Activated CD4-positive, alpha-beta T cell treated with anti-CD3 and anti-CD28 coated beads, Interleukin-2, amount 50 U/mL, for 24 hours (primary cell): ENCODE data around the gene TRIM10.
"Not testable (repeated sequence)": the region's sequence is repeated elsewhere in the genome, so short reads cannot be mapped to it uniquely, and the experiment has no call there.

Source experiments
- DNase-seq, 2 donors: peaks; one replicate each; pipeline ENCODE4 v3.0.0-alpha.2; 2020; ENCODE audit warnings: low read depth in 1 of 2, low spot score in 1 of 2

The TRIM10 gene

DNA sequence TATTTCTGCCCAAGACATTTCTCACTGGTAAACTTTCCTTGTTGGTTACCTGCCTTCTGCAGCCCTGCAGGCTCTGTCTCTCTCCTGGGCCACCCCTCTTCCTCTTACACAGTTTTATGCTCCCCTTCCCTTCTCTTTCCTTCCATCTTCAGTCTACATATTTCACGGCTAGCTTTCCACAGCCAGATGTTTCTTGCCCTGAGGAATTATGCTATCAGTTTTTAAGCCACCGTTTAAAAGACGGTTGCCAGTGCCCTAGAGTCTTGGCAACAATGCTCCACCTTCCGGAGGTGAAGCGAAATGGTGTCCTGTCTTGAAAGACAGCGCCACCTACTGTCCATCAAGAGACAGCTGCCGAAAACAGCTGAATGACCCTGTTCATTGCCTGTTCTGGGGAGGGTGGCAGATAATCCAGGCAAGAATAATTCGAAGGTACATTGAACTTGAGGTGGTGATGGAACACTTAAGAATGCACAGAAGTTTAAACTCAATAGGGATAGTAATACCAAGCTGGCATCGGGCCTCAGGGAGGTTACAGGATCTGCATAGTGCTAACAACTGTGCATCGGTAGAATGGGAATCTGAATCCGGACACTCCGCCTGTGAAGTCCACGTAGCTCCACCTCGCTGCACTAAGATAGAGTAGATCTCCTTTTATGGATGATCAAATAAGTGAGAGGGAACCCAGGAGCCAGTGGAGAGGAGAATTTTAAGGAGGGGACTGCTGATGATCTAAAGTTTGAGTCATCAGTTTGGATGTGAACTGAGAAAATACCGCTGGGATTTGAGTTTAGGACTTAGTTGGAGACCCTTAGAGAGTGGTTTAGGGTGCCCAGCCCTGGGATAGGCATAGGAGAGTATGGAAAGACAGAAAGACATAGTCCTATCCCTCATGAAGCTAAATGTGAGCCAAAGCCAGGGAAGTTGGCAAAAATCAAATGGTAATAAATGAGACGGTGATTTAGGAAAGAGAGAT lies 29.8 kb downstream of the TRIM10 start:
- DNase-seq = peak; percentile 9 to 76

DNA sequence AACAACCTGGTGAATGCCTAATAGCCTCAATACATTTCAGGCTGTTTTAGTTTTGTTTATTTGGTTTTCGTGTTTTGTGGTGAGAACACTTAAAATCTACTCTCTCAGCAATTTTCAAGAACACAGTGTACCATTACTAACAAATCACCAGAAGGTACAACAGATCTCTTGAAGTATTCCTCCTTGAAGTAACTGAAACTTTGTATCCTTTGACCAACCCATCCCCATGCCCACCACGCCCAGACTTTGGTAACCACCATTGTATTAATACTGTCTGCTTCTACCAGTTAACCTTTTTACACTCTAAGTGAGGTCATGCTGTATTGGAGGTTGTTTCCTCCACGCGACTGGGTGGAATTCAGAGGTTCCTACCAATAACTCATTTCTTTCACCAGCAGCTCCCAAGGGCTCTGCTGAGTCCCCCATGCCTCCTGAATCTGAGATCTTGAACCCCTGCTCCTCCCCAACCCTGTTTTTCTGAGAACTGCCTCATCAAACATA lies 30.8 kb downstream of the TRIM10 start:
- DNase-seq = no peak

DNA sequence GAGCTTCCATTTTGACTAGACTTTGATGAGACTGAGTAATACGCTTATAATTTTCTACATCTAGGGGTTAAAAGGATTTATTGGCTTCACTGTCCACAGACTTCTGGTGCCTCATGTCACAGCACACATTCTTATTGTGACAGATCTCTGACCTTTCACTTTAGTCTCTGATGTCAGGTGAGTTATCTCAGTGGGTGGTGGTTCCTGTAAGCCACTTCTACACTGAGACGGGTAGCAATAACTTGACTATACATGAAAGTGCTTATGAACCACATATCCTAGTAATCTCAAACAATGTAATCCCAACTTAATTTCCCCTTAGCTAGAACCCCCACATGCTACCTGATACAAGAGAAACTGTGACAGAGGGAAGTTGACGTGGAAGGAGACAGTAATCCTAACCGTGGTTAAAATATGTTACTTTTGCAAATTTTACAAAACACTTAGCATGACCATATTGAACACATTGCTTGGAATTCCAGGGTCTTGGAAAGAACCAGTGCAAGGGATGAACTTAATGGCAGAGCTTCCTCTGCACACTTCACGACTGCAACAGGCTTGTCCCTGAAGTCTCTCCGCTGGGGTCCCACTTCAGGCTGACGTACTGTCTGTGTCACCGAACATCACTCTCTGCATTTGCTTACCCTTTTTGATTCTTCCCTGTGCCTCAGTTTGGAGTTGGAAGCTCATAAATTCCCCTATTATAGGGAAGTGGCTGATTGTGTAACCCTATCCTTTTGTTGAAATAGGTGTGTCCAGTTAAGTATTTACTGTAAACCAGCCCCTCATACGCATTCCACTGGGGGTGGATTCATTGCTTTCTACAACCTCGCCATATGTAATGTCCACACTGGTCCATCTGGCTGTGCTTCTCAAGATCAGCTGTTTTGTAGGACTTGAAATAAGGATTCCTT lies 31.5 kb downstream of the TRIM10 start:
- DNase-seq = no peak

GRCh38 chr6:30127238-30128093 lies 33.5 kb downstream of the TRIM10 start:
- DNase-seq = no peak

GRCh38 chr6:30122515-30122914 lies 38.5 kb downstream of the TRIM10 start:
- DNase-seq = no peak

DNA sequence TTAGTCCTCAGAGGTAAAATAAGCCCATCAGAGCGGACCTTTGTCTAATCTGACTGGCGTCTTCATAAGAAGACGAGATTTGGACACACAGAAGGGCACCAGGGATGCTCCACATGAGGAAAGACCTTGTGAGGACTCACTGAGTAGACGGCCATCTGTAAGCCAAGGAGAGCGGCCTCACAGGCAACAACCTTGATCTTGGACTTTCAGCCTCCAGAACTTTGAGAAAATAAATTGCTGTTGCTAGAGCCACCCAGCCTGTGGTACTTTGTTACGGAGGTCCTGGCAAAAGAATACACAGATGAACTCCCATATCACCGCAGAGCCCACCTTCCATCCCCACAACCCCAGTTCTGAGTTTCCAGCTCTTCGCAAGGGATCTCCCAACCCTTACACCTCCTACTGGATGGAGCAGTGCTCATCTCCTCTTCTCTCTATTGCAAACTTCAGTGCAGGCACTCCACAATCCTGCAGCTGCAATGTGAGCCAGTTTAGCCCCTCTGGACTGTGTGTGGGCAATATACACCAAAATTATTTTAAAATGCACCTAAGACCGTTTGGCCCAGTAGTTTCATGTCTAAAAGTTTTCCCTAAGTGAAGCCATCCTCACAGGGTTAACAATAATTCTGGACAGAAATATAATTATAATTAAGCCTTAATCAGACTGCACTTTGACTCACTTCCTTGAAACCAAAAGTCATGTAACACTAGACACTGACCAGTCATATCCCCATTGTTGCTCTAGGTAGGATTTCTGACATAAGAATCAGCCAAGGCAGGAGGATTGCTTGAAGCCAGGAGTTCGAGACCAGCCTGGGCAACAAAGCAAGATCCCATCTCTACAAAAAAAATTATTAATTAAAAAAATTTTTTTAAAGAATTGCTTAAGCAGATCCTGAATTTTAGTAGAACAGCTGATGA lies 39.3 kb downstream of the TRIM10 start:
- no peak for DNase-seq

GRCh38 chr6:30118691-30119090 lies 42.3 kb downstream of the TRIM10 start:
- not testable (repeated sequence) for DNase-seq

GRCh38 chr6:30116724-30117123 lies 44.3 kb downstream of the TRIM10 start:
- no peak for DNase-seq

DNA sequence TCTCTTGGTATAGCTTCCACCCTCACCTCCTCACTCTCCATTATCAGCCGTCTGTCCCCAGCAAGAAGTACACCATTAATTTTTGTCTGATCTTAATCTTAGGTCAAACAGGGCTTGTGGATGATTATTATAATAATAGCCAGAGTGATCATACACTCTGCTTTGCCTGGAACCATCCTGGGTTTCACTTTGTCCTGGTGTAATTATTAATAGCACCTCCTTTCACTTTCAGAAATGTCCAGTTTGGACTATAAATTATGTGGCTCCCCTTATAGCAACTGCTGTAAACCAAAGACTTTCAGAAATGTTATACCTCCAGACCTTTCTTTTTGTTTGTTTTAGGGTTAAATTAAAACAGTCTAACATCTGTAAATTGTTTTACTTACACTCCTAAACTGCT lies 47.2 kb downstream of the TRIM10 start:
- DNase-seq = no peak

- no peak for DNase-seq
Measured at GRCh38 chr6:30113003-30113759, 47.8 kb downstream of the TRIM10 start, which contains the start of gene TRIM31. Gene TRIM31, minus strand, starts transcription at chr6:30113090. Its CDS starts 285 bp downstream, at chr6:30112805.

DNA sequence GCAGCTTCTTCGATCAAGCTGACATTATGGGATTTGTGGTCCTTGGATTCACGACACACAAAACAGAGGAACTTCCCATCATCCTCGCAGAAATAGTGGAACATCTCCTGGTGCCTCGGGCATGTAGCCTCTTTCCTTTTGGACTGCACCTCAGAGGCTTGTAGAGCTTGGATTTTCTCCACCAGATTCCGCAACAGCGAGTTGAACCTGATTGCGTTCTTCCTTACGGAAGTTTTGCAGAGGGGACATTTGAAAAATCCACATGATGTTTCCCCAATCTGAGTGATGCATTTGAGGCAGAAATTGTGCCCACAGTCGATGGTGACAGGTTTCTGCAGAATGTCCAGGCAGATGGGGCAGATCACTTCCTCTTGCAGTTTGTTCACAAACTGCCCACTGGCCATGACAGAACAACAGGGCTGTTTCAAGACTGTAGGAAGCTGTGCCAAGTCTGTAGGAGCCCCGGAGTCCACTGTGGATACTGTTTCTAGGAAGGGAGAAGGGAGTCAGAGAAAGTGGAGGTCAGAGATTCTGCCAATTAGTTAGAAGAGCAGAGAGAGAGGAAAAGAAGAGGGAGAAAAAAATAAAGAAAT lies 48.5 kb downstream of the TRIM10 start:
- no peak for DNase-seq

GRCh38 chr6:30111266-30111856 lies 49.6 kb downstream of the TRIM10 start:
- no peak for DNase-seq

GRCh38 chr6:30104661-30105060 lies 56.4 kb downstream of the TRIM10 start:
- DNase-seq = no peak

- no peak for DNase-seq
Measured at GRCh38 chr6:30103872-30104179, 57.2 kb downstream of the TRIM10 start.

GRCh38 chr6:30102970-30103871 lies 57.8 kb downstream of the TRIM10 start:
- DNase-seq = peak; percentile 65 to 82

- DNase-seq = no peak
Measured at GRCh38 chr6:30102414-30102969, 58.5 kb downstream of the TRIM10 start.
